Natural killer cell (primary cell): ENCODE results near the gene VCAN. TPM values are rescaled to one million over a fixed set of nuclear protein-coding genes. Genes with fewer than 3 reads are reported as not detected.

ENCODE experiments used
- ATAC-seq, 3 donors: fragments of 150-1000 bp in 2 of 3; fragments of 200-7000 bp in 1 of 3; cut with Tn5 transposase; 1 replicate in 1 of 3; 2 replicates in 2 of 3; pipeline ENCODE4 v1.10.0; 2021; ENCODE audit warnings: mild to moderate bottlenecking in 2 of 3, moderate library complexity in 2 of 3
- DNase-seq, 2 donors: peaks; one replicate each; pipeline versions ENCODE4 v3.0.0 to v3.0.0-alpha.2; 2013 to 2021; ENCODE audit warnings: mixed read lengths in 1 of 2
- H3K27ac ChIP-seq: one replicate; pipeline ENCODE4 v1.5.1; 2013; ENCODE audit warnings: mild to moderate bottlenecking, low read length
- H3K27me3 ChIP-seq: one replicate; pipeline ENCODE4 v1.6.1; 2013; ENCODE audit warnings: low read length; ENCODE audit not compliant: control insufficient read depth, insufficient read depth
- H3K36me3 ChIP-seq: one replicate; pipeline ENCODE4 v1.6.1; 2013; ENCODE audit warnings: low read length; ENCODE audit not compliant: control insufficient read depth, insufficient read depth
- H3K4me1 ChIP-seq: one replicate; pipeline ENCODE4 v1.6.1; 2013; ENCODE audit warnings: low read length; ENCODE audit not compliant: control insufficient read depth, insufficient read depth
- H3K4me3 ChIP-seq: one replicate; pipeline ENCODE4 v1.5.1; 2013; ENCODE audit warnings: low read length
- H3K9me3 ChIP-seq: one replicate; pipeline ENCODE4 v1.6.1; 2013; ENCODE audit warnings: low read length; ENCODE audit not compliant: control insufficient read depth, insufficient read depth
- H3K27ac Mint-ChIP-seq, 2 donors: one replicate each; pipeline ENCODE4 v1.8.0; 2022; ENCODE audit warnings: mild to moderate bottlenecking in 2 of 2, mixed read lengths in 2 of 2, moderate library complexity in 1 of 2
- H3K27me3 Mint-ChIP-seq, 2 donors: one replicate each; pipeline ENCODE4 v1.8.0; 2022; ENCODE audit warnings: low read depth in 2 of 2, mixed read lengths in 2 of 2
- H3K36me3 Mint-ChIP-seq: one replicate; pipeline ENCODE4 v1.8.0; 2022; ENCODE audit warnings: mixed read lengths
- H3K4me1 Mint-ChIP-seq, 2 donors: one replicate each; pipeline ENCODE4 v1.8.0; 2022; ENCODE audit warnings: mixed read lengths in 2 of 2
- H3K4me3 Mint-ChIP-seq: one replicate; pipeline ENCODE4 v1.8.0; 2022; ENCODE audit warnings: mild to moderate bottlenecking, moderate library complexity, mixed read lengths
- H3K9me3 Mint-ChIP-seq, 2 donors: one replicate each; pipeline ENCODE4 v1.8.0; 2022; ENCODE audit warnings: mixed read lengths in 2 of 2
- WGBS: methylation state at CpG from one replicate; pipeline ENCODE4 v1.1.7; 2013; ENCODE audit warnings: missing lambda C conversion rate; ENCODE audit not compliant: insufficient coverage; 5-methylcytosine and 5-hydroxymethylcytosine counted together
- intact Hi-C: fragments of 100-400 bp; cut with micrococcal nuclease; formaldehyde crosslinking; loops from one replicate; pipeline ENCODE4 v1.14.2; 2022
- total RNA-seq, 4 donors: library from RNA; stranded (reverse); fragments of 120-200 nt in 1 of 4; gene quantifications; one replicate each; pipeline versions ENCODE4 v1.2.3 to v1.2.4, GENCODE V29; 2013 to 2022
- TF ChIP-seq, protein P1 (sequence below): fragments of 200-600 bp; IDR thresholded peaks from one replicate; pipeline ENCODE4 v1.8.0; 2022; ENCODE audit warnings: antibody characterized with exemption

Gene VCAN
- total RNA-seq, 3 donors from 2014 or later (not counting 1 experiment from before 2014, with no cell fraction given), result 2.3 to 60.1 (median 28.4) TPM

GRCh38 chr5:83563631-83564030 lies 92.1 kb downstream of the VCAN start:
- ATAC-seq, result no peak
- H3K27me3 ChIP-seq, result no peaks in the 10 kb centered on the region
- no peaks in the 10 kb centered on the region for H3K36me3 Mint-ChIP-seq
- H3K4me1 Mint-ChIP-seq, result no peaks in the 10 kb centered on the region
- no peaks in the 10 kb centered on the region for H3K9me3 Mint-ChIP-seq
- no peak overlapping the region for H3K27ac ChIP-seq
- 81% methylated on average over 7 of the region's 7 CpGs for WGBS
- peaks cover 5 to 36% of the 10 kb centered on the region in 2 donors for H3K27me3 Mint-ChIP-seq
- intact Hi-C loops, result loop anchor here (1.0 to 2.0 kb wide), 2 partner anchors 922 to 1213 kb away; no protein-coding TSS in a partner anchor
- H3K4me1 ChIP-seq, result no peaks in the 10 kb centered on the region
- H3K36me3 ChIP-seq, result no peaks in the 10 kb centered on the region
- DNase-seq, result no peak
- H3K4me3 Mint-ChIP-seq, result no peak overlapping the region
- TF ChIP-seq, protein P1, sequence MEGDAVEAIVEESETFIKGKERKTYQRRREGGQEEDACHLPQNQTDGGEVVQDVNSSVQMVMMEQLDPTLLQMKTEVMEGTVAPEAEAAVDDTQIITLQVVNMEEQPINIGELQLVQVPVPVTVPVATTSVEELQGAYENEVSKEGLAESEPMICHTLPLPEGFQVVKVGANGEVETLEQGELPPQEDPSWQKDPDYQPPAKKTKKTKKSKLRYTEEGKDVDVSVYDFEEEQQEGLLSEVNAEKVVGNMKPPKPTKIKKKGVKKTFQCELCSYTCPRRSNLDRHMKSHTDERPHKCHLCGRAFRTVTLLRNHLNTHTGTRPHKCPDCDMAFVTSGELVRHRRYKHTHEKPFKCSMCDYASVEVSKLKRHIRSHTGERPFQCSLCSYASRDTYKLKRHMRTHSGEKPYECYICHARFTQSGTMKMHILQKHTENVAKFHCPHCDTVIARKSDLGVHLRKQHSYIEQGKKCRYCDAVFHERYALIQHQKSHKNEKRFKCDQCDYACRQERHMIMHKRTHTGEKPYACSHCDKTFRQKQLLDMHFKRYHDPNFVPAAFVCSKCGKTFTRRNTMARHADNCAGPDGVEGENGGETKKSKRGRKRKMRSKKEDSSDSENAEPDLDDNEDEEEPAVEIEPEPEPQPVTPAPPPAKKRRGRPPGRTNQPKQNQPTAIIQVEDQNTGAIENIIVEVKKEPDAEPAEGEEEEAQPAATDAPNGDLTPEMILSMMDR, result no peak
- no peak overlapping the region for H3K4me3 ChIP-seq
- no peak overlapping the region for H3K27ac Mint-ChIP-seq
- H3K9me3 ChIP-seq, result no peaks in the 10 kb centered on the region

GRCh38 chr5:83564069-83564749 lies 92.7 kb downstream of the VCAN start:
- DNase-seq, result peak in 1 of 2 donors; percentile 58
- H3K27ac ChIP-seq, result no peak overlapping the region
- H3K27me3 Mint-ChIP-seq, result peaks cover 5 to 37% of the 10 kb centered on the region in 2 donors

GRCh38 chr5:83567741-83568140 lies 96.2 kb downstream of the VCAN start:
- Mint-ChIP-seq H3K36me3 (no peaks in the 10 kb centered on the region), H3K9me3 (no peaks in the 10 kb centered on the region), H3K4me1 (no peaks in the 10 kb centered on the region), H3K27me3 (peaks cover 8 to 29% of the 10 kb centered on the region in 2 donors), H3K27ac (no peak overlapping the region), H3K4me3 (no peak overlapping the region)
- DNase-seq, result no peak
- WGBS, result 100% methylated on average over 1 of the region's 2 CpGs
- Histone ChIP-seq H3K9me3 (no peaks in the 10 kb centered on the region), H3K27ac (no peak overlapping the region), H3K4me3 (no peak overlapping the region), H3K27me3 (no peaks in the 10 kb centered on the region), H3K4me1 (no peaks in the 10 kb centered on the region), H3K36me3 (no peaks in the 10 kb centered on the region)
- no peak for ATAC-seq
- intact Hi-C loops, result no loop called here
- TF ChIP-seq, protein P1, result no peak

More at GRCh38 chr5:83564069-83564749, 92.7 kb downstream of the VCAN start:
- Mint-ChIP-seq H3K36me3 (no peaks in the 10 kb centered on the region), H3K4me3 (no peak overlapping the region), H3K9me3 (no peaks in the 10 kb centered on the region), H3K4me1 (no peaks in the 10 kb centered on the region), H3K27ac (no peak overlapping the region)
- TF ChIP-seq, protein P1, result peak; percentile 55
- 100% methylated on average over 1 of the region's 5 CpGs for WGBS
- peak in 1 of 3 donors; percentile 52 for ATAC-seq
- intact Hi-C loops, result loop anchor here (1.0 to 2.0 kb wide), 2 partner anchors 923 to 1213 kb away; no protein-coding TSS in a partner anchor
- Histone ChIP-seq H3K4me3 (no peak overlapping the region), H3K36me3 (no peaks in the 10 kb centered on the region), H3K4me1 (no peaks in the 10 kb centered on the region), H3K27me3 (no peaks in the 10 kb centered on the region), H3K9me3 (no peaks in the 10 kb centered on the region)

DNA sequence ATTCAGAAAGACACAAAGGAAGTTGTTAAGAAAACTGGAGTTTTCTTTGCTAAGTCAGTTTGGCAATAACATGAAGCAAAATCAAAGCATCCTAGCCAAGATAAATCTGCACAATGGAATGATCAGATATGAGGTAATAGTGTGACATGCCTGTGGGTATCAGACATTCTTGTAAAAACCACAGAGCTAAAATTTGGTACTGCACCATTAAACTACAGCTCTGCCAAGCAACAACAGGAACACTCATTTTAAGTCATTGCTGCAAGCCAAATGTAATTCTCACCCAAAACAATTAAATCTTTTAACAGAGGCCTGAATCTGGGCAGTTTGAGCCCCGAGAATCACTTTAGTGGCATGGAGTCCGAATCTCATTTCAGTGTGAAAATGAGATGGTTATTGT lies 96.6 kb downstream of the VCAN start:
- H3K36me3 Mint-ChIP-seq, result no peaks in the 10 kb centered on the region
- no peaks in the 10 kb centered on the region for H3K27me3 ChIP-seq
- WGBS, result 44% methylated on average over 2 of the region's 2 CpGs
- ATAC-seq (no peak), DNase-seq (no peak)
- intact Hi-C loops, result no loop called here
- TF ChIP-seq, protein P1, result no peak
- H3K9me3 Mint-ChIP-seq, result no peaks in the 10 kb centered on the region
- no peak overlapping the region for H3K4me3 Mint-ChIP-seq
- H3K27me3 Mint-ChIP-seq, result peaks cover 8 to 25% of the 10 kb centered on the region in 2 donors
- no peaks in the 10 kb centered on the region for H3K4me1 Mint-ChIP-seq
- no peak overlapping the region for H3K4me3 ChIP-seq
- H3K36me3 ChIP-seq, result no peaks in the 10 kb centered on the region
- H3K9me3 ChIP-seq, result no peaks in the 10 kb centered on the region
- H3K27ac ChIP-seq, result no peak overlapping the region
- H3K27ac Mint-ChIP-seq, result no peak overlapping the region
- no peaks in the 10 kb centered on the region for H3K4me1 ChIP-seq
